Hypothalamus (tissue), 51 donors: ENCODE measurements around the gene LSM14B.
"Not testable (repeated sequence)": the region's sequence is repeated elsewhere in the genome, so short reads cannot be mapped to it uniquely, and the experiment has no call there.

ENCODE experiments used
- DNase-seq, 51 donors: peaks; one replicate each; lab custom pipeline; 2025; lab: John Stamatoyannopoulos, UW

The LSM14B gene

GRCh38 chr20:62143957-62144825, 21.9 kb downstream of the LSM14B start:
- DNase-seq = peak in 24 of 51 donors; percentile 8 to 53 (median 24)

GRCh38 chr20:62145688-62146018, 23.4 kb downstream of the LSM14B start:
- DNase-seq = no peak

GRCh38 chr20:62146019-62146755, 23.9 kb downstream of the LSM14B start:
- DNase-seq = no peak

GRCh38 chr20:62147125-62147524, 24.9 kb downstream of the LSM14B start:
- no peak for DNase-seq

- no peak for DNase-seq
These were observed 25.3 kb downstream of the LSM14B start for GRCh38 chr20:62147528-62147927.

- DNase-seq = not testable (repeated sequence)
These were observed 26.1 kb downstream of the LSM14B start for GRCh38 chr20:62148383-62148782.

GRCh38 chr20:62148908-62149314, 26.6 kb downstream of the LSM14B start:
- no peak for DNase-seq

- DNase-seq = peak in 4 of 51 donors; percentile 11 to 35 (median 15)
These were observed 27.4 kb downstream of the LSM14B start for GRCh38 chr20:62149532-62150309.

- DNase-seq = no peak
These were observed 28.0 kb downstream of the LSM14B start for GRCh38 chr20:62150310-62150575.

- DNase-seq = no peak
These were observed 28.9 kb downstream of the LSM14B start for GRCh38 chr20:62151225-62151624.

- DNase-seq = no peak
These were observed 29.6 kb downstream of the LSM14B start for GRCh38 chr20:62151835-62152364.

- no peak for DNase-seq
These were observed 33.4 kb downstream of the LSM14B start for GRCh38 chr20:62155428-62156253.

- no peak for DNase-seq
These were observed 33.9 kb downstream of the LSM14B start for GRCh38 chr20:62156254-62156556.

GRCh38 chr20:62156592-62157386, 34.5 kb downstream of the LSM14B start:
- peak in 27 of 51 donors; percentile 8 to 64 (median 24) for DNase-seq

GRCh38 chr20:62157387-62158087, 35.3 kb downstream of the LSM14B start:
- no peak for DNase-seq

GRCh38 chr20:62158088-62158400, 35.8 kb downstream of the LSM14B start:
- DNase-seq = no peak

- no peak for DNase-seq
These were observed 36.3 kb downstream of the LSM14B start for GRCh38 chr20:62158541-62158940.

- DNase-seq = no peak
These were observed 36.8 kb downstream of the LSM14B start for GRCh38 chr20:62159052-62159451.

GRCh38 chr20:62159839-62160238, 37.6 kb downstream of the LSM14B start:
- peak in 2 of 51 donors; percentile 6 to 41 for DNase-seq
